Endometrium (tissue), 2 donors: Measurements from ENCODE around the gene FAM89A.

Experiments
- FAIRE-seq: peaks from 2 replicates; lab custom pipeline; 2012; peaks lifted over from hg19 to GRCh38; lab: Jason Lieb, UNC
- donor health status: control.
- donor health status: control.

Gene FAM89A

DNA sequence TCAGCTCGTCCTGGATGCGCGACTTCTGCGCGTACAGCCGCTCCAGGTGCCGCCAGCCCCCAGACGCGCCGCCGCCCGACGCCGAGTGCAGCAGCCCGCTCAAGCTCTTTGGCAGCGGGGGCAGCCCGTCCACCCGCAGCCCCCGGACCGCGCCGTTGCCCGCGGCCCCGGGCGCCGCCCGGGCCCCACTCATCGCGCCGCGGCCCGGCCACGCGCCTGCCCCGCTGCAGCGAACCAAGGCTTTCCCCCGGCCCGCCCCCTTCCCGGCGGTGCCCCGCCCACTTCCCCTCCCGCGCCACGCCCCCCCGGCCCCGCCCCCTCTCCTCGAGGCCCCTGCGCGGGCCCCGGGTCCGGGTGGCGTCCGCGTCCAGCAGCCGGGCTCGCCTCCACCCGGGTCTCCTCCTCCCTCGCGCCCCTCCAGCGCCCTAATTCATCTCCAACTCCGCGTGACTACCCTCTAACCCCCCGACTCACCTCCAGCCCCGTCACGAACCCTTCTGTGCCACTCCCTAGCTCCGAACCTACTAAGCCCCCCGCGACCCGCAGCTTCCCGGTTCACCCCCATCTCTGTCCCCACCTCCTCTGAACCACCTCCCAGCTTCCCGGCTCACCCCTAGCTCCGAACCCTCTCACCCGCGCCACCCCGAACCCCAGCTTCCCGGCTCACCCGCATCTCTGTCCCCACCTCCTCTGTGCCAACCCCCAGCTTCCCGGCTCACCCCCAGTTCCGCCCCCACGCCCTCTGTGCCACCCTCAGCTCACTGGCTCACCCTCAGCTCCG lies at the start of gene FAM89A:
TSS of gene FAM89A (minus strand) at position 236 of the 781 bp plus-strand sequence. CDS start at position 193, 43 bp downstream.
- FAIRE-seq, result no peak

GRCh38 chr1:231084353-231084752 lies 44.3 kb upstream of the FAM89A start:
- FAIRE-seq, result no peak

DNA sequence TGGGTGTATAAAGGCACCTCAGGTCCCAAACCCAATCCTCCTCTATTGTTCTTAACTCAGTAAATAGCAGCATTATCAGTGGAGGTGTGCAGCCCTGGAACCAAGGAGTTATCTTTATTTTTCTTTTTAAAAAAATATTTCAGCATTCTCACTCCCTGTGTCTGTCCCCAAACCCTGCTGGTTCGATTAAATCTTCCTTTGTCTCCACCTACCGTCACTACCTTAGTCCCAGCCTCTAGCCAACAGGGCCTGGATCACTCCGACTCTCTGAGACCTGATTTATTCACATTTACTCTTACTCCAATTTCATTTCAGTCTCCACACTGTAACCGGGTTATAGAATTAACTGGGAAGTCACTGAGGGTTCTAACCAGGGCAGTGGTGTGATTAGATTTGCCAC lies 39.1 kb upstream of the FAM89A start:
- FAIRE-seq, result no peak

- FAIRE-seq, result no peak
Measured at GRCh38 chr1:231078250-231078649, 38.2 kb upstream of the FAM89A start.

DNA sequence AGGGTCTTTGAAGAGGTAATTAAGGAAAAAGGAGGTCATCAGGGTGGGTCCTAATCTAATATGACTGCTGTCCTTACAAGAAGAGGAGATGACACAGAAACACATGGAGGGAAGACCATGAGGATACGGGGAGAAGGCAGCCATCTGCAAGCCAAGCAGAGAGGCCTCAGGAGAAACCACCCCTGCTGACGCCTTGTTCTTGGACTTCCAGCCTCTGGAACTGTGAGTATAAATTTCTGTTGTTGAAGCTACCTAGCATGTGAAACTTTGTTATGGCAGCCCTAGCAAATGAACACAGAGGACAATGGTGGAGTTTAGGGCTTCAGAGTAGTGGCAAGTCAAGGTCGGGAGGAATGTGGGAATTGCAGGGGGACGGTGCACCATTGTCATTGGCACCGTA lies 36.7 kb upstream of the FAM89A start:
- no peak for FAIRE-seq

DNA sequence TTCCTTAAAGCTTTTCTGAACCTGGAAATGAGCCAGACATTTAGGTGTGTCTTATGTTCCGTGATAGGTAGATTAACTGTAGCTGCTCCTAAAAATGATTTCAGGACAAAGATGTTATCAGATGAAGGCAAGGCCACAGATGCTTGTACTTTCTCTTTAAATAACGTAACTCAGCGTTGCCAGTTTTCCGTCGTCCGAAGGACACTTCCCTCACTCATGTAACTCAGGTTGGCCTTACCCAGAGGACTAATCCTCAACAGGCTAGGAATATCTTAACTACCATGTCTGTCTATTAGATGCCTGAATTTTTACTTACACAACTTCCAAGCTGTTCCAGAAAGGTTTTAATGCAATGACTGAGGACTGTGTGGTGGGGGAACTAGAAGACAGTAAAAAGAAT lies 35.4 kb upstream of the FAM89A start:
- FAIRE-seq, result no peak

DNA sequence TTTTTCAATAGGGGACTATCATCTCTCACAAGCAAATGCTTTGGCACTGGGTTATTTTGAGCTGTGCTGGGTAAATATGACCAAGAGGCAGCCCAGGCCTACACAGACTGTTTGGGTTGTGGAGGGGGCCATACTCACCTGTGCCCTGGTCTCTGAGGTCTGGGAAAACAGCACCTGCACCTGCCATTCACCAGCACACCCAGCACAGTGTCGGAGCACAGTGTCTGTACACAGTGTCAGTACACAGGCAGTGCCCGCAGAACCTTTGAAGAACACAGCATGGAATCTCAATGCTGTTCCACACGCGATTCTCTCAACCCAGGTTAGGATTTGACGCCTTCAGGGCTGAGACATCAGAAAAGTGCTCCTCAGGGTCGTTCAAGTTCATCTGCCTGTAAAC lies 35.0 kb upstream of the FAM89A start:
- no peak for FAIRE-seq

GRCh38 chr1:231074046-231074445 lies 34.0 kb upstream of the FAM89A start:
- FAIRE-seq, result no peak

GRCh38 chr1:231073331-231073730 lies 33.3 kb upstream of the FAM89A start:
- FAIRE-seq, result no peak

- FAIRE-seq, result no peak
Measured at GRCh38 chr1:231072502-231073094, 32.5 kb upstream of the FAM89A start.

- no peak for FAIRE-seq
Measured at GRCh38 chr1:231072041-231072440, 32.0 kb upstream of the FAM89A start.

DNA sequence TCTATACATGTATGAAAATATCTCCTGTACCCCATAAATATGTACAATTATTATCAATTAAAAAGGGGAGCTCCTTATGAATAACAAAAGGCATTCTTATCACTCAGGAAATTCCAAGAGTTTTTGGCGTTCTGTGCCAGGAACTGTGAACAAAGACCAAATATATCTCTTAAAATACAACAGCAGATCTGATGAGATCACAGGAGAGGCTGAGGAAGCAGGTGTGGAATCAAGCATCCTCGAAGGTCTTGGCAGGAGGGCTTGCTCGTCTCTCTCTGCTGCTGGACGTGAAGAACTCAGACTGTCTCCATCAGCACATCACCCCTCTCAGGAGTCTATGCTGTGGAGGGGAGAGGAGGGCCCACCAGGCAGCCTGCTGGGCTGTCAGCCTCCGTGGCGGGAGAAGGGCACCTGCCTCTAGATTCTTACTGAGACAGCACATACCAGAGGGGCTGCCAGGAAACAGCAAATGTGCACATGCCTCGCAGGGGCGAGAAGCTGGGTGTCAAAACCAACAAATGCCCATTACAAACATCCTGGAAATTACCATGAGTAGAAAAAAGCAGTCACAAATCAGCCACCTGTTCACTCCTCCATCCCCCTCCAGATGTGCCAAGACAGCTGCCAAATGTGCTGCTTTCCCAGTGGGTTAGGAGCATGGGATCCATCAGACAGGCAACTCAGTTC lies 30.8 kb upstream of the FAM89A start:
- FAIRE-seq, result no peak

GRCh38 chr1:231069333-231069732 lies 29.3 kb upstream of the FAM89A start:
- no peak for FAIRE-seq

DNA sequence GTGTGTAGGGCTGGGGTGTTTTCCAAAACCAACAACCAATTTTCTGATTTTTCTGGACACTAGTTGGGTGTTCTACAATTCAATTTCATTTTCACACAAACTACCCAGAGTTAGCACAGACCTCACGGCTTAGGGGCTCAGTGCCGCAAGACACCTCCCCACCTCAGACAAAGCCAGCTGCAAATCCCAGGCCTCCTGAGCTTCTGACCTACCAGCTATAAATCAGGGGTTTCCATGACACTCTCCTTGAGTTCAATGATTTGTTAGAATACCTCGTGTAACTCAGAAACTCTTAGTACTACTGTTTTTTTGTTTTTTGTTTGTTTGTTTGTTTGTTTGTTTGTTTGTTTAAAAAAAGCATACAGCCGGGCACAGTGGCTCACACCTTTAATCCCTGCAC lies 28.7 kb upstream of the FAM89A start:
- no peak for FAIRE-seq

GRCh38 chr1:231065510-231066241 lies 25.6 kb upstream of the FAM89A start:
- no peak for FAIRE-seq

GRCh38 chr1:231064418-231064817 lies 24.4 kb upstream of the FAM89A start:
- FAIRE-seq, result no peak

- FAIRE-seq, result no peak
Measured at GRCh38 chr1:231063331-231063730, 23.3 kb upstream of the FAM89A start.

GRCh38 chr1:231062500-231063270 lies 22.6 kb upstream of the FAM89A start:
- no peak for FAIRE-seq

DNA sequence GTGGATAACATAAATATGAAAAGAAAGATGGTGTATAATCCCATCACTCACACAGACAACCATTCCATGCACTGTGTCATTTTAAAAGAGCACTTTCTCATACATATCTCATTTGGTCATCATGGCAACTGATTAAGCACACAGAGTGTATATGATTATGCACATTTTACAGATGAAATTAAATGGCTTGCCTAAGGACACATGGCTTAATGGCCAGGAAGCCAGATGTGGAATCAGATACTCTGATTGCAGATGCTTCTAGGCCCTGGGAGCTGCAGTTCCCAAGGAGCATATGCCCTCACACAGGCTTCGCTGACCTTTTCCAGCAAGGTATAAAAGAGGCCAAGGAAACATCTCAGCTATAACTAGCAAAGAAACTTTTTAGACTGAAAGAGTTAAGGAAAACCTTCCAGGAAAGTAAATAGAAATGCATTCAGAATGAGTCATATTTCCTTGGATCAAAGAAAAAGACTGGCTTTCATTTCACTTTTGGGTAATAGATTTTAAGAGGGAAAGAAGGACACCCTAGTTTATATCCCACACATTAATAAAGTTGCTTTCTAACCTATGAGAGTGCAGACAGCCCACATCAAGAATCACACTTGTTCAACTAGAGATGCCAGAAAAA lies 19.6 kb upstream of the FAM89A start:
- FAIRE-seq, result no peak

DNA sequence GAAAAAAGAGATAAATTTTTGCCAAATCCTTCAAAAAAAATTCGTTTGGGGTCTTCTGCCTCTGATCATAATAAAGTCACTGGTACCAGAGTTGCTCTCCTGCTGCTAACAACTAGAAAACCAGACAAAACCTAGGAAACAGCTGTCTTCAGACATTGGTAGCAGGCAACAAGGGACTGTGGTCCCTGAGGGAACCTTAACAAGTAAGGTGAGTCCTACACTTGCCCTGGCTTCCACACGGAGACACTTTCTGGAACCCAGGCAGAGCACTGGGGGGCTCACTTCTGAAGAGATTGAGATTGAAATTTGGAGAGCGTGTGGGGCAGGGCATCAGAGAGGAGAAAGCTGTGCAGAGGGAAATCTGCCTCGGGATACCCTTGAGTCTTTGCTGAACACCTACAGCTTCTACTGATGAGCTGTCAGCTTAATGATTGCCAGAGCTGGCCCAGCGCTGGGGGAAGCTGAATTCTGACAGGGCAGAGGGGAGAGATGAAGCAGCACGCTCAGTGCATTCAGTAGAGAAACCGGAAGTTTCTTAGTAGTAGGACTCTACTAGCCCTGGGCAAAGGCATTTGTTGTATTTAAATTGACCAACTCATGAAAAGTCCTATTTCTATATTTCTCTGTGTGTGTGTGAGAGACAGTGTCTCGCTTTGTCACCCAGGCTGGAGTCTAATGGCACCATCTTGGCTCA lies 18.5 kb upstream of the FAM89A start:
- FAIRE-seq, result no peak

DNA sequence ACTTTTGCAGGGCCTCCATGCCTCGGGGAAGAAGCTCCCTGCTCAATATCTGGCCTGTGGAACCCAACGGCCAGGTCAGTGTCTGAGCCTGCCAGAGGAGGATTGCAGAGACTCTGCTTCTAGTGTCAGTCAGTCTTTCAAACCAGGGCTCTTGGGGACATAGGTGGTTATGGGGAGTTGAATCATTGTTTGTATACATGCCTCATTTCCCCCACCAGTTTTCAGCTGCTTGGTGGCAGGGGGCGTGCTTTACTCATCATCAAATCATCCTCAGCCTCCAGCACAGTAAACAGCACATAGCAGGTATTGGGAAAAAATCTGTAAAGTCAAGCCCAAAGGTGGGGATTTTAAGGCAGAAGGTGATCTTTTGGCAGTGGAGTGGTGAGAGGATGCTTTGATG lies 17.4 kb upstream of the FAM89A start:
- FAIRE-seq, result no peak
